Glutamatergic neuron (in vitro differentiated cells): ENCODE data around the gene SRGAP1. TPM values are rescaled to one million over a fixed set of nuclear protein-coding genes. Genes with fewer than 3 reads are reported as not detected.
"Not testable (repeated sequence)": the region's sequence is repeated elsewhere in the genome, so short reads cannot be mapped to it uniquely, and the experiment has no call there.

Experiments
- DNase-seq: peaks from one replicate; pipeline ENCODE4 v3.0.0; 2022
- H3K27ac Mint-ChIP-seq: one replicate; pipeline ENCODE4 v1.8.0; 2020; ENCODE audit warnings: mild to moderate bottlenecking, mixed read lengths, inconsistent platforms; ENCODE audit not compliant: unreplicated experiment
- H3K27me3 Mint-ChIP-seq: one replicate; pipeline ENCODE4 v1.8.0; 2020; ENCODE audit warnings: mild to moderate bottlenecking, moderate library complexity, mixed read lengths, inconsistent platforms; ENCODE audit not compliant: unreplicated experiment
- H3K36me3 Mint-ChIP-seq: one replicate; pipeline ENCODE4 v1.8.0; 2020; ENCODE audit warnings: mild to moderate bottlenecking, mixed read lengths, inconsistent platforms; ENCODE audit not compliant: unreplicated experiment
- H3K4me1 Mint-ChIP-seq: one replicate; pipeline ENCODE4 v1.8.0; 2020; ENCODE audit warnings: mild to moderate bottlenecking, low read depth, mixed read lengths, inconsistent platforms; ENCODE audit not compliant: unreplicated experiment
- H3K4me3 Mint-ChIP-seq: one replicate; pipeline ENCODE4 v1.8.0; 2020; ENCODE audit warnings: mild to moderate bottlenecking, mixed read lengths, inconsistent platforms; ENCODE audit not compliant: unreplicated experiment
- H3K9me3 Mint-ChIP-seq: one replicate; pipeline ENCODE4 v1.8.0; 2020; ENCODE audit warnings: mild to moderate bottlenecking, moderate library complexity, mixed read lengths, inconsistent platforms; ENCODE audit not compliant: unreplicated experiment
- total RNA-seq: library from RNA; stranded (reverse); fragmentation: NEBNext Ultra II Directional; extraction: Animal tissue kit (Norgen Biotek cat#: 25700); gene quantifications from one replicate; pipeline ENCODE4 v1.2.1, GENCODE V29; 2021; ENCODE audit not compliant: unreplicated experiment
- TF ChIP-seq, protein P1 (sequence below): fragments of 200-600 bp; sonication (generic); IDR thresholded peaks from one replicate; pipeline ENCODE4 v1.5.0; 2021; ENCODE audit not compliant: partially characterized antibody, unreplicated experiment

The SRGAP1 gene
- total RNA-seq, 1 donor from 2014 or later, result 52.0 TPM

DNA sequence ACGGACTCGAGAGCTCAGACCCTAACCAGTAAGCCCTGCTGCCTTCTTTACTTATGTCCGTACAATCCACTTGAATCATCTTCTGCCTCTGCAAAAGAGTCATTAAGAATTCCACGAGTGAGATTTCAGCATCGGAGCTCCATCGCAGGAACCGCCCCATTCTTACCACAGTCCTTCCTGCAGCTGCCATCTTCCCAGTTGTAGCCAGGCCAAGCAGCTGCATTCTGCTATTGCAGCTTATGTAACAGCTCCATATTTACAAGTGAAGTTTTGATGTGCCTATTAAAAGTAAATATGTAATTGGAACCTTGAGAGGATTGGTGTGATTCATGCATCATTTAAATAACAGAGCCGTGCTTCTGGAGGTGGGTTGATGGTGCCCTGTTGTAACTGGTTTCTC is 220.2 kb downstream of the SRGAP1 start:
- H3K36me3 Mint-ChIP-seq, result no peaks in the 10 kb centered on the region
- no peak for DNase-seq
- TF ChIP-seq, protein P1, sequence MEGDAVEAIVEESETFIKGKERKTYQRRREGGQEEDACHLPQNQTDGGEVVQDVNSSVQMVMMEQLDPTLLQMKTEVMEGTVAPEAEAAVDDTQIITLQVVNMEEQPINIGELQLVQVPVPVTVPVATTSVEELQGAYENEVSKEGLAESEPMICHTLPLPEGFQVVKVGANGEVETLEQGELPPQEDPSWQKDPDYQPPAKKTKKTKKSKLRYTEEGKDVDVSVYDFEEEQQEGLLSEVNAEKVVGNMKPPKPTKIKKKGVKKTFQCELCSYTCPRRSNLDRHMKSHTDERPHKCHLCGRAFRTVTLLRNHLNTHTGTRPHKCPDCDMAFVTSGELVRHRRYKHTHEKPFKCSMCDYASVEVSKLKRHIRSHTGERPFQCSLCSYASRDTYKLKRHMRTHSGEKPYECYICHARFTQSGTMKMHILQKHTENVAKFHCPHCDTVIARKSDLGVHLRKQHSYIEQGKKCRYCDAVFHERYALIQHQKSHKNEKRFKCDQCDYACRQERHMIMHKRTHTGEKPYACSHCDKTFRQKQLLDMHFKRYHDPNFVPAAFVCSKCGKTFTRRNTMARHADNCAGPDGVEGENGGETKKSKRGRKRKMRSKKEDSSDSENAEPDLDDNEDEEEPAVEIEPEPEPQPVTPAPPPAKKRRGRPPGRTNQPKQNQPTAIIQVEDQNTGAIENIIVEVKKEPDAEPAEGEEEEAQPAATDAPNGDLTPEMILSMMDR, result no peak
- H3K9me3 Mint-ChIP-seq, result no peaks in the 10 kb centered on the region
- H3K4me1 Mint-ChIP-seq, result no peaks in the 10 kb centered on the region
- H3K27ac Mint-ChIP-seq, result no peak overlapping the region
- no peak overlapping the region for H3K4me3 Mint-ChIP-seq
- H3K27me3 Mint-ChIP-seq, result no peaks in the 10 kb centered on the region

DNA sequence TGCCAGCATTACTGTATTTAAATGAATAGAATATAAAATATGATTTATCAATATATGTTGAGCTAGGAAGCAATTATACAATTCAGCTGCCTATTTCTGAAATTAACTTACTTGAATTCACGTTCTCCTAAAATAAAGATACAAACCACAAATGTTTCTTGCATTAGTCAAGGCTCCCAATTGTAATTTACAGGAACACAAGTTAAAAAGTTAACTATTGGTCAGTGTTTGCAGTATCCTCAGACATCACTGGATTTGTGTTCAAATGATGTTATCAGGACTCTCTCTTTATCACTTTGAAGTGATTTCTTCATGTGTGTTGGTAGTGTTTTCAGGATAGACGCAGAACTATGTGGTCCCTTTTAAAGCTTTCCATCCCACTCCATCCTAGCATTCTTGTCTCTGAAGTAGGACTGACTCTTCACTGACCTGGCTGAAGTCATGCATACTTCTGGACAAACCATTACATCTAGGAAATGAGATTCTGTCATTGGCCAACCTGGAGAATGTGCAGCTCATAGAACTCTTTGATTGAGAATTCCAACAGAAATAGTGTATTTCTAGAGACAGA is 221.5 kb downstream of the SRGAP1 start:
- no peak for DNase-seq
- TF ChIP-seq, protein P1, result no peak
- Mint-ChIP-seq H3K4me3 (no peak overlapping the region), H3K4me1 (no peaks in the 10 kb centered on the region), H3K27ac (no peak overlapping the region), H3K27me3 (no peaks in the 10 kb centered on the region), H3K9me3 (no peaks in the 10 kb centered on the region), H3K36me3 (no peaks in the 10 kb centered on the region)

DNA sequence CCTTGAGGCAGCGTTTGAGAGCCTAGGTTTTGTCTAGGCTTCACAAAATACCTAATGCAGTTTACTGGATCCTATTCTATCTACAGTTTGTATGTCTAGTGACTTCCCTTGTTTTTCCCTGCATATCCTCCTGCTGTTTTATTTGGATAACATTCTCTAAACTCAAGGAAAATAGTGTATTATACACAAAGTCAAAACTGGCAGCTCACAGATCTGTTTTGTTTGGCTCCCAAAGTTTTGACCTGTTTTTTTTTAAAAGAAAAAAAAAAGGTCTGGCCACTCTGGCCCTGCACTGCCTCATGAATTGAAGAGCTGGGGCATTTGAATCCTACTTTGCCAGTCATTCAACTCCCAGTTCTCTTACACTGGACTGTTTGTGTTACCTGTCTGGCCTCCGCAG is 222.3 kb downstream of the SRGAP1 start:
- Mint-ChIP-seq H3K9me3 (no peaks in the 10 kb centered on the region), H3K27me3 (no peaks in the 10 kb centered on the region), H3K4me1 (no peaks in the 10 kb centered on the region), H3K4me3 (no peak overlapping the region), H3K36me3 (no peaks in the 10 kb centered on the region), H3K27ac (no peak overlapping the region)
- no peak for DNase-seq
- TF ChIP-seq, protein P1, result no peak

DNA sequence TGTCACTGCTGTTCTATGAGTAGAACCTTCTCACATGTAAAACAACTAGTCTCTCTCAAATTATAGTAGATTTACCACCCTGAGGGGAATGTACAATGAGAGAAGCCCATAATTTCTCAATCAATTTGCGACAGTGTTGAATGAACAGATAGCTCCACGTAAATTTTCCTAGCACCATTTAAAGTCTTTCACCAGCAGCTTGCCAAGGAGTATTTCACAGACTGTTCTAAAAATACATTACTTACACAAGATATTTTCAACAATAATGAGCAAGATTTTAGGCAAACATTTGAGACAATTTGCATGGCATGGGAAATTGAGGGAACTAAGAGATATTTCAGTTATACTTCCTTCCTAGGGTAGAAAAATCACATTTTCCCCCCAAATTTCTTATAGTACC is 226.0 kb downstream of the SRGAP1 start:
- no peaks in the 10 kb centered on the region for H3K36me3 Mint-ChIP-seq
- H3K27me3 Mint-ChIP-seq, result peaks cover 6% of the 10 kb centered on the region
- no peak for DNase-seq
- no peak overlapping the region for H3K27ac Mint-ChIP-seq
- H3K9me3 Mint-ChIP-seq, result peaks cover 2% of the 10 kb centered on the region
- H3K4me3 Mint-ChIP-seq, result no peak overlapping the region
- H3K4me1 Mint-ChIP-seq, result peaks cover 13% of the 10 kb centered on the region
- TF ChIP-seq, protein P1, result no peak

DNA sequence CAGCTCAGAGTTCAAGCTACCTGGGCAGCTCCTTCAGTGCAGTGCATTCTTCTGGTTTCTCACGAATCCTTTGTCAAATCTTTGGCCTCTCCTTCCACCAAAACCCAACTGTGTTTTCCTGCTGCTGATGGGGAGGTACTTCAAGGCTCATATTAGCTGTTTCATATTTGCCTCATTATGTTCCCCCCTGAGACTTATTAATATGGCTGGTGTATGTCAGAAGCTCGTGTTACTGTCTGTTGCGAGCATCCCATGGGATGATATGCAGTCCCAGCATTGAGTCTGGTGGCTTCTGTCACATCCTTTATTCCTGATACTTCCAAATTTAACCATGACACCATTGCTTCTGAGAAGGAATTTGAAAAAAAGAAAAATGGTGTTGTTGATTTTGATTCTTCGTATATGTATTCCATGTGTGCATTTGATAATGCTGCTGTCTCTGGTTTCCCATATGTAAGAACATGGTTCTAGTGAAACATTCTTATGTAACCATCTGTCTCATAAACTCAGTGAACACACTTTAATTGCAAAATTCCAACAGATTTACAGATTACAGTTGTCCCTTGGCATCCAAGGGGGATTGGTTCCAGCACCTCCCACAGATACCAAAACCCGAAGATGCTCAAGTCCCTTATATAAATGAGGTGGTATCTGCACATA is 228.5 kb downstream of the SRGAP1 start:
- Mint-ChIP-seq H3K36me3 (no peaks in the 10 kb centered on the region), H3K27me3 (peaks cover 6% of the 10 kb centered on the region), H3K27ac (peak overlapping the region; percentile 90), H3K9me3 (peaks cover 2% of the 10 kb centered on the region), H3K4me1 (peaks cover 13% of the 10 kb centered on the region), H3K4me3 (peak overlapping the region; percentile 61)
- DNase-seq, result no peak
- TF ChIP-seq, protein P1, result no peak

DNA sequence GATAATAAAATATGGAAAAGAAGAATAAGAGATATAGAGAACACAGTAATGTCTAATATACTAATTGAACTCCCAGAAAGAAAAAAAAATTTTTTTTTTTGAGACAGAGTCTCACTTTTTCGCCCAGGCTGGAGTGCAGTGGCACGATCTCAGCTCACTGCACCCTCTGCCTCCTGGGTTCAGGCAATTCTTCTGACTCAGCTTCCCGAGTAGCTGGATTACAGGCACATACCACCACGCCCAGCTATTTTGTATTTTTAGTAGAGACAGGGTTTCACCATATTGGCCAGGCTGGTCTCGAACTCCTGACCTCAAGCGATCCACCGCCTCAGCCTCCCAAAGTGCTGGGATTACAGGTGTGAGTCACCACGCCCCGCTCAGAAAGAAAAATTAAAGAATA is 232.1 kb downstream of the SRGAP1 start:
- not testable (repeated sequence) for H3K9me3 Mint-ChIP-seq, H3K4me3 Mint-ChIP-seq, DNase-seq, H3K27me3 Mint-ChIP-seq, H3K36me3 Mint-ChIP-seq, H3K27ac Mint-ChIP-seq
- peaks cover 13% of the 10 kb centered on the region for H3K4me1 Mint-ChIP-seq
